GM23338 (cell line): Measurements from ENCODE around the gene CDH20. TPM values are rescaled to one million over a fixed set of nuclear protein-coding genes. Genes with fewer than 3 reads are reported as not detected.

Source experiments
- ATAC-seq: fragments of 200-7000 bp; cut with Tn5 transposase; 3 replicates; pipeline ENCODE4 v1.9.1; 2020
- DNase-seq: peaks from one replicate; pipeline ENCODE4 v3.0.0-alpha.2; 2015; ENCODE audit warnings: low spot score
- H2AFZ ChIP-seq: fragments of 200-600 bp; sonication (generic); 2 replicates; pipeline ENCODE4 v1.8.0; 2016; ENCODE audit warnings: antibody characterized with exemption, mild to moderate bottlenecking, moderate library complexity
- H3F3A ChIP-seq: fragments of 200-600 bp; sonication (generic); replicated peaks from 2 replicates; pipeline ENCODE4 v1.8.0; 2017; ENCODE audit warnings: antibody characterized with exemption, mixed run types, low read depth
- H3K27ac ChIP-seq: fragments of 200-600 bp; sonication (generic); 2 replicates; pipeline ENCODE4 v1.6.1; 2016; ENCODE audit warnings: low read depth
- H3K27me3 ChIP-seq: fragments of 200-600 bp; sonication (generic); 2 replicates; pipeline ENCODE4 v1.8.0; 2016; ENCODE audit warnings: mild to moderate bottlenecking, mixed run types, moderate library complexity; ENCODE audit not compliant: insufficient read depth
- H3K36me3 ChIP-seq: fragments of 200-600 bp; sonication (generic); 2 replicates; pipeline ENCODE4 v1.8.0; 2016; ENCODE audit warnings: mild to moderate bottlenecking; ENCODE audit not compliant: insufficient read depth
- H3K4me1 ChIP-seq: fragments of 200-600 bp; sonication (generic); 2 replicates; pipeline ENCODE4 v1.8.0; 2016; ENCODE audit warnings: mild to moderate bottlenecking, moderate library complexity; ENCODE audit not compliant: insufficient read depth
- H3K4me2 ChIP-seq: fragments of 200-600 bp; sonication (generic); 2 replicates; pipeline ENCODE4 v1.7.1; 2017; ENCODE audit warnings: mixed run types
- H3K4me3 ChIP-seq: fragments of 200-600 bp; sonication (generic); 2 replicates; pipeline ENCODE4 v1.6.1; 2016; ENCODE audit warnings: mixed run types
- H3K79me2 ChIP-seq: fragments of 200-600 bp; sonication (generic); replicated peaks from 2 replicates; pipeline ENCODE4 v1.8.0; 2017; ENCODE audit warnings: mild to moderate bottlenecking; ENCODE audit not compliant: insufficient read depth
- H3K9me2 ChIP-seq: fragments of 200-600 bp; sonication (generic); 2 replicates; pipeline ENCODE4 v1.8.0; 2017; ENCODE audit not compliant: insufficient read depth
- H4K20me1 ChIP-seq: fragments of 200-600 bp; sonication (generic); replicated peaks from 2 replicates; pipeline ENCODE4 v1.8.0; 2017; ENCODE audit warnings: mild to moderate bottlenecking; ENCODE audit not compliant: insufficient read depth
- H3K27ac Mint-ChIP-seq: 2 replicates; pipeline ENCODE4 v1.8.0; 2020; ENCODE audit warnings: inconsistent platforms, mild to moderate bottlenecking, moderate library complexity, mixed read lengths
- H3K27me3 Mint-ChIP-seq: 3 replicates; pipeline ENCODE4 v1.8.0; 2022; ENCODE audit warnings: low read depth, mild to moderate bottlenecking, moderate library complexity, mixed read lengths, inconsistent platforms; ENCODE audit not compliant: insufficient read depth, poor library complexity
- H3K36me3 Mint-ChIP-seq: 3 replicates; pipeline ENCODE4 v1.8.0; 2021; ENCODE audit warnings: low read depth, mild to moderate bottlenecking, inconsistent platforms, moderate library complexity, mixed read lengths
- H3K4me1 Mint-ChIP-seq: 3 replicates; pipeline ENCODE4 v1.8.0; 2020; ENCODE audit warnings: mild to moderate bottlenecking, inconsistent platforms, mixed read lengths
- H3K4me3 Mint-ChIP-seq: 3 replicates; pipeline ENCODE4 v1.8.0; 2021; ENCODE audit warnings: moderate library complexity, mild to moderate bottlenecking, inconsistent platforms, mixed read lengths
- H3K9me3 Mint-ChIP-seq: 3 replicates; pipeline ENCODE4 v1.8.0; 2020; ENCODE audit warnings: moderate library complexity, mild to moderate bottlenecking, inconsistent platforms, mixed read lengths
- CREB1 ChIP-seq: fragments of 250-450 bp; sonication (Bioruptor Pico); IDR thresholded peaks from 2 replicates; pipeline ENCODE4 v1.5.0; 2020; ENCODE audit warnings: low read depth, mild to moderate bottlenecking, moderate library complexity
- EZH2 ChIP-seq: fragments of 200-600 bp; sonication (generic); IDR thresholded peaks from one replicate; pipeline ENCODE4 v1.8.0; 2017; ENCODE audit warnings: antibody characterized with exemption, mild to moderate bottlenecking, low read depth; ENCODE audit not compliant: unreplicated experiment
- EZH2phosphoT487 ChIP-seq: fragments of 200-600 bp; sonication (generic); IDR thresholded peaks from one replicate; pipeline ENCODE4 v1.8.1; 2018; ENCODE audit warnings: antibody characterized with exemption; ENCODE audit not compliant: unreplicated experiment
- JUNB ChIP-seq: IDR thresholded peaks from one replicate; pipeline ENCODE4 v1.6.1; 2016; ENCODE audit warnings: antibody characterized with exemption; ENCODE audit not compliant: unreplicated experiment
- NANOG ChIP-seq: IDR thresholded peaks from 2 replicates; pipeline ENCODE4 v1.6.1; 2016; ENCODE audit warnings: antibody characterized with exemption, borderline replicate concordance
- POLR2AphosphoS5 ChIP-seq: IDR thresholded peaks from 2 replicates; pipeline ENCODE4 v1.6.1; 2016; ENCODE audit warnings: antibody characterized with exemption, low read depth
- STAT1 ChIP-seq: IDR thresholded peaks from one replicate; pipeline ENCODE4 v1.6.1; 2016; ENCODE audit warnings: antibody characterized with exemption; ENCODE audit not compliant: unreplicated experiment
- ZNF114 ChIP-seq: fragments of 250-450 bp; sonication (Bioruptor Pico); IDR thresholded peaks from 2 replicates; pipeline ENCODE4 v1.5.0; 2020; ENCODE audit warnings: mild to moderate bottlenecking, moderate library complexity
- ZNF331 ChIP-seq: fragments of 250-450 bp; sonication (Bioruptor Pico); IDR thresholded peaks from 2 replicates; pipeline ENCODE4 v1.5.0; 2020; ENCODE audit warnings: low read depth, mild to moderate bottlenecking, moderate library complexity
- polyA plus RNA-seq: library from polyadenylated mRNA; unstranded; fragments of >200 nt; fragmentation: Nextera tagmentation; extraction: Ambion mirVana; gene quantifications from 2 replicates; pipeline ENCODE4 v1.2.1, GENCODE V29; 2016
- total RNA-seq: library from RNA; depleted of rRNA; stranded (reverse); fragments of >200 nt; shearing (Covaris generic); gene quantifications from 2 replicates; pipeline ENCODE4 v1.2.3, GENCODE V29; 2014
- TF ChIP-seq, protein P1 (sequence below): IDR thresholded peaks from one replicate; pipeline ENCODE4 v1.6.1; 2018; ENCODE audit warnings: antibody characterized with exemption; ENCODE audit not compliant: unreplicated experiment
- TF ChIP-seq, protein P2 (sequence below), 2 experiments: fragments of 200-600 bp in 1 of 2; sonication (generic) in 1 of 2; conservative IDR thresholded peaks; 2 replicates each; pipeline versions ENCODE4 v1.5.1 to v1.6.1; 2016 to 2017; ENCODE audit warnings: antibody characterized with exemption in 2 of 2, low read depth in 2 of 2, mild to moderate bottlenecking in 2 of 2, moderate library complexity in 1 of 2
- TF ChIP-seq, protein P3 (sequence below): fragments of 250-450 bp; sonication (Bioruptor Pico); IDR thresholded peaks from 2 replicates; pipeline ENCODE4 v1.5.0; 2020; ENCODE audit warnings: mild to moderate bottlenecking, moderate library complexity
- TF ChIP-seq, protein P4 (sequence below): IDR thresholded peaks from 2 replicates; pipeline ENCODE4 v1.6.1; 2016; ENCODE audit warnings: antibody characterized with exemption

CDH20 gene
- total and polyA plus RNA-seq, 2 experiments from 2014 or later, result 1.0 TPM; not detected in 1

DNA sequence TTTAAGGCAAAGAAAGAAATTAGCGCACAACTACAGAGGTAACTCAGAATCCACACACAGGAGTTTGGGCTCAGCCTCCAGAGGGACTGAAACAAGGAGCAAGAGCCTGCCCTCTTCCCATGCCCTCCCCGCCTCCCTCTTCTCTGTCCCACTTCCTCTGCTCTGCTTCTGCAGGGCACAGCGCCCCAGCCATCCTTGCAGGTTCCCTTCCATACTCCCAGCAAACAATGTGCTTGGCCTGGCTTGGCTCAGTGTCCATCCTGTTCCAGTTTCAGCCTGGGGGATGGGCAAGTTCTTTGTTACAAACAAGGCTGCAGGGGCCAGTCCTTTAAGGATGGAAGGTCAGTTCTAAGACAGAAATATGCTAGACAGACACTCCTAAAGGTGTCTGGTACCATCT is 133.5 kb downstream of the CDH20 start:
- Histone ChIP-seq H3K27me3 (no peaks in the 10 kb centered on the region), H3K27ac (no peak overlapping the region), H3K9me2 (no peaks in the 10 kb centered on the region), H3K4me1 (peaks cover 6% of the 10 kb centered on the region; the same call in 1 of the 2 replicates), H4K20me1 (no peaks in the 10 kb centered on the region), H3K4me2 (no peak overlapping the region), H2AFZ (0 out of 2 replicates have a peak overlapping the region, but pooled peaks have one; percentile 52), H3F3A (no peaks in the 10 kb centered on the region), H3K36me3 (no peaks in the 10 kb centered on the region), H3K79me2 (no peaks in the 10 kb centered on the region), H3K4me3 (no peak overlapping the region)
- Mint-ChIP-seq H3K4me1 (no peaks in the 10 kb centered on the region), H3K27ac (no peak overlapping the region), H3K9me3 (no peaks in the 10 kb centered on the region), H3K4me3 (no peak overlapping the region), H3K27me3 (no peaks in the 10 kb centered on the region), H3K36me3 (no peaks in the 10 kb centered on the region)
- TF ChIP-seq ZNF331, result no peak
- TF ChIP-seq, protein P1, sequence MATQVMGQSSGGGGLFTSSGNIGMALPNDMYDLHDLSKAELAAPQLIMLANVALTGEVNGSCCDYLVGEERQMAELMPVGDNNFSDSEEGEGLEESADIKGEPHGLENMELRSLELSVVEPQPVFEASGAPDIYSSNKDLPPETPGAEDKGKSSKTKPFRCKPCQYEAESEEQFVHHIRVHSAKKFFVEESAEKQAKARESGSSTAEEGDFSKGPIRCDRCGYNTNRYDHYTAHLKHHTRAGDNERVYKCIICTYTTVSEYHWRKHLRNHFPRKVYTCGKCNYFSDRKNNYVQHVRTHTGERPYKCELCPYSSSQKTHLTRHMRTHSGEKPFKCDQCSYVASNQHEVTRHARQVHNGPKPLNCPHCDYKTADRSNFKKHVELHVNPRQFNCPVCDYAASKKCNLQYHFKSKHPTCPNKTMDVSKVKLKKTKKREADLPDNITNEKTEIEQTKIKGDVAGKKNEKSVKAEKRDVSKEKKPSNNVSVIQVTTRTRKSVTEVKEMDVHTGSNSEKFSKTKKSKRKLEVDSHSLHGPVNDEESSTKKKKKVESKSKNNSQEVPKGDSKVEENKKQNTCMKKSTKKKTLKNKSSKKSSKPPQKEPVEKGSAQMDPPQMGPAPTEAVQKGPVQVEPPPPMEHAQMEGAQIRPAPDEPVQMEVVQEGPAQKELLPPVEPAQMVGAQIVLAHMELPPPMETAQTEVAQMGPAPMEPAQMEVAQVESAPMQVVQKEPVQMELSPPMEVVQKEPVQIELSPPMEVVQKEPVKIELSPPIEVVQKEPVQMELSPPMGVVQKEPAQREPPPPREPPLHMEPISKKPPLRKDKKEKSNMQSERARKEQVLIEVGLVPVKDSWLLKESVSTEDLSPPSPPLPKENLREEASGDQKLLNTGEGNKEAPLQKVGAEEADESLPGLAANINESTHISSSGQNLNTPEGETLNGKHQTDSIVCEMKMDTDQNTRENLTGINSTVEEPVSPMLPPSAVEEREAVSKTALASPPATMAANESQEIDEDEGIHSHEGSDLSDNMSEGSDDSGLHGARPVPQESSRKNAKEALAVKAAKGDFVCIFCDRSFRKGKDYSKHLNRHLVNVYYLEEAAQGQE, result no peak
- no peak for TF ChIP-seq NANOG
- no peak for TF ChIP-seq POLR2AphosphoS5
- TF ChIP-seq EZH2phosphoT487, result no peak
- TF ChIP-seq, protein P2, sequence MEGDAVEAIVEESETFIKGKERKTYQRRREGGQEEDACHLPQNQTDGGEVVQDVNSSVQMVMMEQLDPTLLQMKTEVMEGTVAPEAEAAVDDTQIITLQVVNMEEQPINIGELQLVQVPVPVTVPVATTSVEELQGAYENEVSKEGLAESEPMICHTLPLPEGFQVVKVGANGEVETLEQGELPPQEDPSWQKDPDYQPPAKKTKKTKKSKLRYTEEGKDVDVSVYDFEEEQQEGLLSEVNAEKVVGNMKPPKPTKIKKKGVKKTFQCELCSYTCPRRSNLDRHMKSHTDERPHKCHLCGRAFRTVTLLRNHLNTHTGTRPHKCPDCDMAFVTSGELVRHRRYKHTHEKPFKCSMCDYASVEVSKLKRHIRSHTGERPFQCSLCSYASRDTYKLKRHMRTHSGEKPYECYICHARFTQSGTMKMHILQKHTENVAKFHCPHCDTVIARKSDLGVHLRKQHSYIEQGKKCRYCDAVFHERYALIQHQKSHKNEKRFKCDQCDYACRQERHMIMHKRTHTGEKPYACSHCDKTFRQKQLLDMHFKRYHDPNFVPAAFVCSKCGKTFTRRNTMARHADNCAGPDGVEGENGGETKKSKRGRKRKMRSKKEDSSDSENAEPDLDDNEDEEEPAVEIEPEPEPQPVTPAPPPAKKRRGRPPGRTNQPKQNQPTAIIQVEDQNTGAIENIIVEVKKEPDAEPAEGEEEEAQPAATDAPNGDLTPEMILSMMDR (conservative IDR thresholded peaks at IDR 0.05; ENCODE audit: low read depth in 2 of 2), result no peak
- no peak for TF ChIP-seq JUNB
- TF ChIP-seq EZH2, result no peak
- TF ChIP-seq ZNF114 (CRISPR knock-in tag), result no peak
- no peak for TF ChIP-seq STAT1
- no peak for TF ChIP-seq CREB1 (CRISPR knock-in tag)
- TF ChIP-seq, protein P3, sequence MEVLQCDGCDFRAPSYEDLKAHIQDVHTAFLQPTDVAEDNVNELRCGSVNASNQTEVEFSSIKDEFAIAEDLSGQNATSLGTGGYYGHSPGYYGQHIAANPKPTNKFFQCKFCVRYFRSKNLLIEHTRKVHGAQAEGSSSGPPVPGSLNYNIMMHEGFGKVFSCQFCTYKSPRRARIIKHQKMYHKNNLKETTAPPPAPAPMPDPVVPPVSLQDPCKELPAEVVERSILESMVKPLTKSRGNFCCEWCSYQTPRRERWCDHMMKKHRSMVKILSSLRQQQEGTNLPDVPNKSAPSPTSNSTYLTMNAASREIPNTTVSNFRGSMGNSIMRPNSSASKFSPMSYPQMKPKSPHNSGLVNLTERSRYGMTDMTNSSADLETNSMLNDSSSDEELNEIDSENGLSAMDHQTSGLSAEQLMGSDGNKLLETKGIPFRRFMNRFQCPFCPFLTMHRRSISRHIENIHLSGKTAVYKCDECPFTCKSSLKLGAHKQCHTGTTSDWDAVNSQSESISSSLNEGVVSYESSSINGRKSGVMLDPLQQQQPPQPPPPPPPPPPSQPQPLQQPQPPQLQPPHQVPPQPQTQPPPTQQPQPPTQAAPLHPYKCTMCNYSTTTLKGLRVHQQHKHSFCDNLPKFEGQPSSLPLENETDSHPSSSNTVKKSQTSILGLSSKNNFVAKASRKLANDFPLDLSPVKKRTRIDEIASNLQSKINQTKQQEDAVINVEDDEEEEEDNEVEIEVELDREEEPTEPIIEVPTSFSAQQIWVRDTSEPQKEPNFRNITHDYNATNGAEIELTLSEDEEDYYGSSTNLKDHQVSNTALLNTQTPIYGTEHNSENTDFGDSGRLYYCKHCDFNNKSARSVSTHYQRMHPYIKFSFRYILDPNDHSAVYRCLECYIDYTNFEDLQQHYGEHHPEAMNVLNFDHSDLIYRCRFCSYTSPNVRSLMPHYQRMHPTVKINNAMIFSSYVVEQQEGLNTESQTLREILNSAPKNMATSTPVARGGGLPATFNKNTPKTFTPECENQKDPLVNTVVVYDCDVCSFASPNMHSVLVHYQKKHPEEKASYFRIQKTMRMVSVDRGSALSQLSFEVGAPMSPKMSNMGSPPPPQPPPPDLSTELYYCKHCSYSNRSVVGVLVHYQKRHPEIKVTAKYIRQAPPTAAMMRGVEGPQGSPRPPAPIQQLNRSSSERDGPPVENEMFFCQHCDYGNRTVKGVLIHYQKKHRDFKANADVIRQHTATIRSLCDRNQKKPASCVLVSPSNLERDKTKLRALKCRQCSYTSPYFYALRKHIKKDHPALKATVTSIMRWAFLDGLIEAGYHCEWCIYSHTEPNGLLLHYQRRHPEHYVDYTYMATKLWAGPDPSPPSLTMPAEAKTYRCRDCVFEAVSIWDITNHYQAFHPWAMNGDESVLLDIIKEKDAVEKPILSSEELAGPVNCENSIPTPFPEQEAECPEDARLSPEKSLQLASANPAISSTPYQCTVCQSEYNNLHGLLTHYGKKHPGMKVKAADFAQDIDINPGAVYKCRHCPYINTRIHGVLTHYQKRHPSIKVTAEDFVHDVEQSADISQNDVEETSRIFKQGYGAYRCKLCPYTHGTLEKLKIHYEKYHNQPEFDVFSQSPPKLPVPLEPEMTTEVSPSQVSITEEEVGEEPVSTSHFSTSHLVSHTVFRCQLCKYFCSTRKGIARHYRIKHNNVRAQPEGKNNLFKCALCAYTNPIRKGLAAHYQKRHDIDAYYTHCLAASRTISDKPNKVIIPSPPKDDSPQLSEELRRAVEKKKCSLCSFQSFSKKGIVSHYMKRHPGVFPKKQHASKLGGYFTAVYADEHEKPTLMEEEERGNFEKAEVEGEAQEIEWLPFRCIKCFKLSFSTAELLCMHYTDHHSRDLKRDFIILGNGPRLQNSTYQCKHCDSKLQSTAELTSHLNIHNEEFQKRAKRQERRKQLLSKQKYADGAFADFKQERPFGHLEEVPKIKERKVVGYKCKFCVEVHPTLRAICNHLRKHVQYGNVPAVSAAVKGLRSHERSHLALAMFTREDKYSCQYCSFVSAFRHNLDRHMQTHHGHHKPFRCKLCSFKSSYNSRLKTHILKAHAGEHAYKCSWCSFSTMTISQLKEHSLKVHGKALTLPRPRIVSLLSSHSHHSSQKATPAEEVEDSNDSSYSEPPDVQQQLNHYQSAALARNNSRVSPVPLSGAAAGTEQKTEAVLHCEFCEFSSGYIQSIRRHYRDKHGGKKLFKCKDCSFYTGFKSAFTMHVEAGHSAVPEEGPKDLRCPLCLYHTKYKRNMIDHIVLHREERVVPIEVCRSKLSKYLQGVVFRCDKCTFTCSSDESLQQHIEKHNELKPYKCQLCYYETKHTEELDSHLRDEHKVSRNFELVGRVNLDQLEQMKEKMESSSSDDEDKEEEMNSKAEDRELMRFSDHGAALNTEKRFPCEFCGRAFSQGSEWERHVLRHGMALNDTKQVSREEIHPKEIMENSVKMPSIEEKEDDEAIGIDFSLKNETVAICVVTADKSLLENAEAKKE, result no peak
- TF ChIP-seq, protein P4, sequence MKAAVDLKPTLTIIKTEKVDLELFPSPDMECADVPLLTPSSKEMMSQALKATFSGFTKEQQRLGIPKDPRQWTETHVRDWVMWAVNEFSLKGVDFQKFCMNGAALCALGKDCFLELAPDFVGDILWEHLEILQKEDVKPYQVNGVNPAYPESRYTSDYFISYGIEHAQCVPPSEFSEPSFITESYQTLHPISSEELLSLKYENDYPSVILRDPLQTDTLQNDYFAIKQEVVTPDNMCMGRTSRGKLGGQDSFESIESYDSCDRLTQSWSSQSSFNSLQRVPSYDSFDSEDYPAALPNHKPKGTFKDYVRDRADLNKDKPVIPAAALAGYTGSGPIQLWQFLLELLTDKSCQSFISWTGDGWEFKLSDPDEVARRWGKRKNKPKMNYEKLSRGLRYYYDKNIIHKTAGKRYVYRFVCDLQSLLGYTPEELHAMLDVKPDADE, result no peak
- ATAC-seq, result peak; percentile 29; the same call in 1 of the 3 replicates
- peak; percentile 8 for DNase-seq
